HG02938 (cell line): Measurements from ENCODE around the gene FUBP1.
"Not testable (repeated sequence)": the region's sequence is repeated elsewhere in the genome, so short reads cannot be mapped to it uniquely, and the experiment has no call there.

Experiments
- ATAC-seq: cut with Tn5 transposase; IDR thresholded peaks from one replicate; pipeline ENCODE4 v1.9.1; 2021; ENCODE audit warnings: mild to moderate bottlenecking, moderate library complexity; ENCODE audit not compliant: unreplicated experiment

Gene FUBP1

DNA sequence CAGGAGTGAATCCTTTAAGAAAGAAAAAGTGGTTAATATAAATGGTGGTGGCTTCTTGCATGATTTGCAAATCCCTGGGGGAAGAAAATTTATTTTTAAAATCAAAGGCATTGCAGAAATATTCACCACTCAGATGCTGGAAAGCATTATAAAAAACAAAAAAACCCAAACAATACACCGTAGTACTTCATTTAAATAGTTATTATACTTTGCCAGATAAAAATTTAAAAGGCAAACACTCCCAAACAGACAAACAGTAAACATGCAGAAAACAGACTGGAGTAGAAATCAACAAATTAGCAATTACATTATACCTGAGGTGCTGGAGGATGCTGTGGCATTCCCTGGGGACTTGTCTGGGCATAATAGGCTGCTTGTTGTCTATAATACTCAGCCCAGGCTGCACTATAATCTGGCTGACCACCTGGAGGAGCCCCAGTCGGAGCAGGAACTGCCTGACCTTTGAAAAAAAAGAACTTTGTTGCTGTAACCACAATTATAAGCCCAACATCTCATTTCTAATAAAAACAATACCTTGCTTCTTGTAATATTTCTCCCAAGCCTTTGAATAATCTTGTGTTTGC, 29.9 kb downstream of the FUBP1 start:
- no peak for ATAC-seq

DNA sequence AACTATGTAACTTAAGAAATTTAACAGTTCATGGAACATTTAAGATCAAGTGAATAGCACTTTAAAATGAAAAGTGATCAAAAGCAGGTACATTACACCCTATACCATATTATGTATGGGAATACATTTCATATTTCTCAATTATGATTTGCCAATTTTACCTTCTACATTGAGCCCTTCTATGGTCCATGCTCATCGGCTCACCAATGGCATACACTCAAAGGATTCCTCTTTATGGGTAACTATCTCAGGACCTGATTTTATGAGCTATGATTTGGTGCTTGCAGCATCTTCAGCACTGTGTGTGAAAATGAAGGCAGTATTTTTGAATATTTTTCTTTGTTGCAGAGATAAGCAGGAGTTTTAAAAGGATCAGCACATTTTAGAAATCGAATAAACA, 33.5 kb downstream of the FUBP1 start:
- ATAC-seq: no peak

DNA sequence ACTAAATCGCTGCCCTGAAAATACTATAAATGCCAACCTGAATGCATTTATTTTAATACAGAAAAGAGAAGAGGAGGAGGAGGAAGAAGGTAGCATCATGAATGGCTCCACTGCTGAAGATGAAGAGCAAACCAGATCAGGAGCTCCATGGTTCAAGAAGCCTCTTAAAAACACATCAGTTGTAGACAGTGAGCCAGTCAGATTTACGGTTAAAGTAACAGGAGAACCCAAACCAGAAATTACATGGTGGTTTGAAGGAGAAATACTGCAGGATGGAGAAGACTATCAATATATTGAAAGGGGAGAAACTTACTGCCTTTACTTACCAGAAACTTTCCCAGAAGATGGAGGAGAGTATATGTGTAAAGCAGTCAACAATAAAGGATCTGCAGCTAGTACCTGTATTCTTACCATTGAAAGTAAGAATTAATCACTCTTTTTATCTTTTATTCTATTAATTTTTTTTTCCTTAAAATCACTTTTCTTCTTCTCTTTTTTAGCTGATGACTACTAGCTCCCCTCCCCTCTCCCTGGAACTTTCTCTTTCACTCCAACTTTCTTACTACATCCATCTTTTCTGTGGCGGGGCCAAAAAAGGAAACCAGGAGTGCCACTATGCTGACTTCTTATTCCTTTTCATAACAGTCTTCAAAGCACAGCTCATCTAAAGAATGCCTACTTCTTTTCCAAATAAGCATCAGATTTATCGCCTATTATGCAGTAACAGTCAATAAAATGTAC, 36.3 kb downstream of the FUBP1 start:
- ATAC-seq: no peak

DNA sequence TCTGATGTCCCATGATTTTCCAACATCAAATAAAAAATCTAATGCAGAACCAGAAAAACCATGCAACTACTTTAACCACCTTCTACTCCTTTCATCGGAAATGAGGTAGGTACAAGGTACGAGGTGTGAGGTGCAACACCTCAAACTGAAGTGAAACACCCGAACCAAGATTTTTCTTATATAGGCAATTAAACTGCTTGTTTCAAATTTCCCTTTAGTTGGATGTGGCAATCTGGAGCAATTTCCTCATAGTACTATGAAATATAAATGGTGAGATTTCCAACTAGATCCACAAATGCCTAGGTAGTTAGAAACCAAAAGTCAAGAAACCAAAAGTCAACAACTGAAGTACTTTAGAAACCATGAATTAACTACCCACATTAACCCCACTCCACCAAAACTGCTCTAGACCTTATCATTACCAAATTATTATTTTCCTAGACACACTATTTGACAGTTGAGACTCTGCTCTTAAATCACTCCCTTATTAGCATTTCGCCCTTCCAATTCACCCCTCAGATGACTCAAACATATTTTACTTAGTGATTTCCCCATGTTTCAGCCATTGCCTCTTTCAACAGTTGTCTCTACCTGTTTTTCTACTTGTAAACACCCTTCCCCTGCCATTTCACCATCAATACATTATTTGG, 37.8 kb downstream of the FUBP1 start:
- ATAC-seq: no peak

DNA sequence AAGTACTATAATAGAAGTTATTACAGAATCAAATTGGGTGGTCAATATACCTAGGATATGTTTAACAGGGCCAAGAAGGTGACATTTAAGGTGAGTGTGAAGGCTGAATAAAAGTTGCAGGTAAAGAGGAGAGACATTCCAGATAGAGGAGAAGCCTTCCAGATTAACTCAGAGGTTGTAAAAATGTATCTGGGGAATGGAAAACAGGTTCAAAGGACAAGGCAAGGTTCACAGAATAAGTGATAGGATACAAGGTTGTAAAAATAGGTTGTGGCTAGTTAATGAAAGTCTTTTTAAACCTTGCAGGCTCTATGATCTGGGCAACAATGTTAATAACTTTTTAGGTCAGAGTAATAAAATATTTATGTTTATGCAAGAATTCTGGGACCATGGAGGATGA, 40.2 kb downstream of the FUBP1 start:
- no peak for ATAC-seq

DNA sequence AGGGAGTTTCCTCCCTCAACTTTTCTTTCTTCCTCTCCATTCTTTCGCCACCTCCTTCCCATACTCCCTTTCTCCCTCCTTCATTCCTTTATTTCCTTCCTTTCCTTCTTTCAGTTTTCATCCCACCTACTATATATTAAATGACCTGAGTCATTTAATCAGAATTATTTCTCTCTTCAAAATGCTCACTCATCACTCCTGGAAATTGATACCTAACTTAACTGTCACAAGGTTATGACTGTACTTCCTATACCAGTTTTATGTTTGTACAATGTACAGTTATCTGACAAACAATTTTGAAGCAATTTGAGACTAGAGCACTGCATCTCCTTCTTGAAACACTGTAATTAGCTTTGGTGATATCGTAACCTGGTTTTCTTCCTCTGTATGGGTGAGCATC, 49.1 kb downstream of the FUBP1 start:
- ATAC-seq: no peak

DNA sequence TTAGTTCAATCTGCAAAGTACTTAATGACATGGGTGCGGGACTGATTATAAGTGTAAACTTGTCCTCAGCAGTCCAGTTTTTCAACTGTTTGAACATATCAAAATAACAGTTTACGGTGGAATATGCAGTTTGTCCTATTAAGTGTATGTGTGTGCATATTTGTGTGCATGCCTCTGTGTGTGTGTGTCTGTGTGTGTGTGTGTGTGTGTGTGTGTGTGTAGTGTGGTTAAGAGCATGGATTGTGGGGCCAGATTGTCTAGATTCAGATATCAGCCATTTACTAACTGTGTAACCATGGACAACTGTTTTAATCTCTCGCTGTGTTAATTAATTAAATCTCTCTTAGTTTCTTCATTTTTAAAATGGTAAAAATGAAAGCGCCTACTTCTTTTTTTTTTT, 51.5 kb downstream of the FUBP1 start:
- no peak for ATAC-seq

DNA sequence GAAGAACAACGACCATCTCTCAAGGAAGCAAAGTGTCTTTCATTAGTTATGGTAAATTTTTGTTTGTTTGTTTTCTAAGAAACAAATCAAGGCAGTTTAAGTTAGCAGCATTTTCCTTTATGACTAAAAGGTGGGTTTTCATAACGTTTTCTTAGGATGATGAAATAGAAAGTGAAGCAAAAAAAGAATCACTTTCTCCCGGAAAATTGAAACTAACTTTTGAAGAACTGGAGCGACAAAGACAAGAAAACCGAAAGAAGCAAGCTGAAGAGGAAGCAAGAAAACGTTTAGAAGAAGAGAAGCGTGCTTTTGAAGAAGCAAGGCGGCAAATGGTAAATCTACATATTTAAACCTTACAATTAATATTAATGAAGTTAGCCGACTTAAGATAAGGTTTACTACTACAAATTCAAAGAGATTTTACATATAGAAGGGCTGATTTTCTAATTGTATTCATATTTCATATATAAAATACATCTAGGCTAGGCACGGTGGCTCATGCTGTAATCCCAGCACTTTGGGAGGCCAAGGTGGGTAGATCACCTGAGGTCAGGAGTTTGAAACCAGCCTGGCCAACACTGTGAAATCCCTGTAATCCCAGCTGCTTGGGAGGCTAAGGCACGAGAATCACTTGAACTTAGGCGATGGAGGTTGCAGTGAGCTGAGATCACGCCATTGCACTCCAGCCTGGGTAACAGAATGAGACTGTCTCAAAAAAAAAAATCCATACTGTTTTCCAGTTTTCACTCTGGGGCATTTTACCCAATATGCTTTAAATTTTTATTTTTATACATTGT, 52.1 kb downstream of the FUBP1 start:
- ATAC-seq: no peak

DNA sequence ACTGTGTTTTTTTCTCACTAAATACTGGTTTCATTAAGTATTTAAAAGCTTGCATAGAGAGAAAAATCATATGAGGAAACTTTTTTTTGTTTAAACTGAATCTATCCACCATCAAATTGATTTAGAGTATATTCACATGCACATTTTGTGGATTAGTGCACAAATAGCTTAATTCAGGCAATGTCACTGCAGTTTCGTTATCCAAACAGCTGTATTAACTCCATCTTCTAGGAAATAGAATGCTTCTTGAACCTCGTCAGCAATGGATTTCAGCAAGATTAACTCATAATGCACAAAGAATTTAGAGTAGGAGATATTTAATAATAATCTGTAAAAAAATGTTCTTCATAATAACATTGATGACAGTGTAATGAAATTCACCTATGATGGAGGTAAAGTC, 52.9 kb downstream of the FUBP1 start:
- ATAC-seq: no peak

DNA sequence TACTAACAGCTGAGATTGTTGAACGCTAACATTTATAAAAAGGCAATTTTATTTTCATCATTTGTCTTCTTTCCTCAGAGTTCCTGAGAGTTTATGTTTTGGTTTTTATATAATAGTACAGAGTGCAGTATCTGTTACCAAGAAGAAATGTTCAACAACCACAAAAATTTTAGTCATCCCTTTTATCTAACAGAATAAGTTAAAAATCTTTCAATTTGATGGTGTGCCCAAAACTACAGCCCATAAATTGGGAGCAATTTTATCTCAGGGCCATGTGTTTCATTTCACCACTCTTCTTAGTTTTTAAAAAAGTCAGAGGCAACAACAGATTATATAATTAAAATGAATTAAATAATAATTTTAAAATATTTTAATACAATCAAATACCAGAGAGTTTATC, 53.4 kb downstream of the FUBP1 start:
- no peak for ATAC-seq

DNA sequence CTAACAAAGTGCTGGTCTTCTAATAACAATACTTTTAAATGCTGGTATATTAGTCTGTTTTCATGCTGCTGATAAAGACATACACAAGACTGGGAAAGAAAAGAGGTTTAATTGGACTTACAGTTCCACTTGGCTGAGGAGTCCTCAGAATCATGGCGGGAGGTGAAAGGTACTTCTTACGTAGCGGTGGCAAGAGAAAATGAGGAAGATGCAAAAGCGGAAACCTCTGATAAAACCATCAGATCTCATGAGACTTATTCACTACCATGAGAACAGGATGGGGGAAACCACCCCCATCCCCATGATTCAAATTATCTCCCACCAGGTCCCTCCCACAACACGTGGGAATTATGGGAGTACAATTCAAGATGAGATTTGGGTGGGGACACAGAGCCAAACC, 60.0 kb downstream of the FUBP1 start:
- ATAC-seq: not testable (repeated sequence)

DNA sequence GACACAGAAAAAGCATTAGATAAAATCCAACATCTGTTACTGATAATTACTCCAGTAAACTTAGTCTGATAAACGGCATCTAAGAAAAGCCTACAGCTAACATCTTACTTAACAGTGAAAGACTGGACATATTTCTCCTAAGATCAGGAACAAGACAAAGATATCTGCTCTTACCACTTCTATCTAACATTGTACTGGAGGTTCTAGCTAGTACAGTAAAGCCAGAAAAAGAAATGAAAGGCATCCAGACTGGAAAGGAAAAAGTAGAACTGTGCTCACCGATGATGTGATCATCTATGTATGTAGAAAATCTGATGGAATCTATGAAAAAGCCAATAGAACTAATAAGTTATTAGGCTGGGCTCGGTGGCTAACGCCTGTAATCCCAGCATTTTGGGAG, 68.8 kb downstream of the FUBP1 start:
- no peak for ATAC-seq

DNA sequence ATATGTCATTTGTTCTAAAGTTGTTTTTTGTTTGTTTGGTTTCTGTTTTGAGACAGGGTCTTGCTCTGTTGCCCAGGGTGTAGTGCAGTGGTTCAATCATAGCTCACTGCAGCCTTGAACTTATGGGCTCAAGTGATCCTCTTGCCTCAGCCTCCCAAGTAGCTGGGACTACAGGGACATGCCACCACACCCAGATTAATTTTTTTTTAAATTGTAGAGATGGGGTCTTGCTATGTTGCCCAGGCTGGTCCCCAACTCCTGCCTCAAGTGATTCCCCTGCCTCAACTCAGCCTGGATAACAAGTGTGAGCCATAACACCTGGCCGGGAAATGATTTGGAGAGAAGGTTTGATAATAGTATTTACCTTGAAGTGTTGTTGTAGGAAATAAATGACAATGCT, 72.2 kb downstream of the FUBP1 start:
- no peak for ATAC-seq

DNA sequence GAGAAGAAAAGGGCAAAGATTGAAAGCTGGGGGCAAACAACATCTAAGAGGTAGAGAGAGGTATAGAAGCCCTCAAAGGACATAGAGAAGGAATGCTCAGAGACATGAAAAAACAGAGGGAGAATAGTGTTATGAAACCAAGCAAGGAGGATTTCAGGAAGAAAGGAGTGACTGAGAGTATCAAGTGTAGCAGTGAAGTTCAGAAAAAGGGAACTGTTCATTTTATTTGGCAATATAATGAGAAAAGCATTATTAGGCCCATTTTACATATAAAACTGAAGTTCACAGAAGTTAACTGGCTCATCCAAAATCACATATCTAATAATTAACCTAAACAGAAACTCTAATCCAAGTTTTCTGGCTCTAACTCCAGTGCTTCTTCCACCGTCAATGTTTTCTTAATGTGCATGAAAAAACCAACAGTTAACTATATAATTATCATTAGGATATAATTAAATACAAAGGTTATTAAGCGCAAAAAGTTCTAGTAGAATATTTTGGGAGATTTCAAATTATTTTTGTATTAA, 72.8 kb downstream of the FUBP1 start:
- no peak for ATAC-seq

DNA sequence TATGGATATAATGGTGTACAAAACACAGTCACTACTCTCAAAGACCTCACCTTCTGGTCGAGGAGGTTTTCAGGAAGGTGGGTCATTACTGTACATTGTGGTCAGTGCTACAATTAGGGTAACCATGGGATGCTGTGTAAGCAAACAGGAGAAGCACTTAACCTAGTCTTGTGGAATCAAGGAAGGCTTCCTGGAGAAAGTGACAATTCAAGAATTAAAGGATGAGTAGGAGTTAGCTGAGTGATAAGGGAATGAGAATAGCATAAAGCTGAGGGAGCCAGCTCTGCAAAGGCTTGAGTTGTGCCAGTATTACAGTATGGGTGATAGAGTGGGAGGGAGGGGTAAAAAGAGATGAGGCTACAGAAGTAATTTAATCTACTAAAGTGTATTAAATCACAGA, 73.3 kb downstream of the FUBP1 start:
- no peak for ATAC-seq

DNA sequence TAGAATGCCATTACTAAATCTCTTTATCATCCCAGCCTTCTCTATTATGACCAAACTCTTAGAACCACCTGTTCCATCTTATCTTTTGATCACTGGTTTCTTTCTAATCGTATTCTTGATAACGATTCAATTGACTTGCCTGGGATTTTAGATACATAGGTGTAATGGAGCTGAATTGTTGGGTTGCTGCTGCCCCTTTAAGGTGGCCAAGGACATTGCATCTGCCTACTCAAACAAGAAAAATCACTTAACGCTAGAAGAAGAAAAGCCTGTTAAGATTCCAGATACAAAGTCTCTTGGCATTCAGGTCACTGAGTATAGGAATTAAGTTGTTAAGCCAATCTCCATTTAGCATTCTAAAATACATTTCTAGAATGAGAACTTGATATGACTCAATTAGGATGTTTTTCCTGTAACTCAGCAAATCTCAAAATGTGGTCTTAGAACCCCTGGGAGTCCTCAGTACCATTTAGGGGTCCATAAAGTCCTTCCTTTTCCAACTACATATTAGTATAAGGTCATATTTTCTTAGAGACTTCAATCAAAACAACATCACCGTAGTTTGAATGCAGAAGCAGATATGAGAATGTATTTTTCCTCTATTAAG, 78.1 kb downstream of the FUBP1 start:
- ATAC-seq: no peak

DNA sequence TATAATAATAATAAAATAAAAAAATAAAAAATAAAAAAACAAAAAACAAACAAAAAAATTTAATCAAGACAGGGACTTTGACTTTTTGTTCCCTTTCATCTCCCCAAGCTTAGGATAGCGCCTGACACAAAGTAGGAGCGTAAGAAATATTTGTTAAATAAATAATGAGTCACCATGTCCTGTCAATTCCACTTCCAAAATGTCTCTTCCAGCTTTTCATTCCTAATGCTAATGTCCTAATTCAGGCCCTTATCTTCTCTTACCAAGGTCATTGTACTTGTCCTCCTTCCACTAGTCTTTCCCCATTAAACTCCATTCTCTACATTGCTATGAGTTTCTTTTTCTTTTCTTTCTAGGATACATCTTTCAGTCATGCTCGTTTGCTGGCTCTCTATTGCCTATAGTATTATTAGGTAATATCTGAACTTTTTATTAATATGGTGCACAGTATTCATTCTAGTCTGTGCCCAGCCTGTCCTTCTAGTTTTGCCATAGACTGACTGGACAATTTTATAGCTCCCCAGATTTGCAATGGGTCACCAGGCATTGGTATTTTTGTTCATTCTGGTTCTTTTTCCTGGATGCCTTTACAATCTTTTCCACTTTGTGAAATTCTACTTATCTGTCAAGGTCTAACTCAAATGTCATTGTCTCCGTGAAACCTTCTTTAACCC, 79.1 kb downstream of the FUBP1 start:
- ATAC-seq: no peak
